Measurements from ENCODE around the gene SLC12A5. TPM values are rescaled to one million over a fixed set of nuclear protein-coding genes. Genes with fewer than 3 reads are reported as not detected.

Gene SLC12A5
- total RNA-seq, 1 donor from 2014 or later, result 10.4 TPM

DNA sequence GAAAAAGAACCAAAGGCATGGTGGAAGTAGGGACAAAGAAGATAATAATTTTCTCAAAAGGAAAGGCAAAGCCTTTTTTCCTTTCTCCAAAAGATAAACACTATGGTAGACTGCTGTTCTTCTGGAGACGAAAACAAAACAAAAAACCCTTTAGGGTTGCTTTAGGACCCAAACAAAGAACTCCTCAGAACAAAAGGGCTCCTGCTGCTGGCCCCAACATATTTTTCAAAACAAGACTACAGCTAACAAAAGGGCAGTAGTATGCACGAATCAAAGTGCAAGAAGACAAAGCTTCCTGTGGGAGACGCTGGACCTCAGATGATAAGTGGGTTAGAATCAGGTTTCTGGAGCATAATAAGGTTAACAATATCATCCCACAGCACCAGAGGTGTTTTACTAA is 45.0 kb downstream of the SLC12A5 start:
- Mint-ChIP-seq H3K36me3 (ENCODE audit: unreplicated experiment) (peaks cover 6% of the 10 kb centered on the region), H3K4me1 (ENCODE audit: low read depth, unreplicated experiment) (peaks cover 10% of the 10 kb centered on the region), H3K9me3 (ENCODE audit: unreplicated experiment) (no peaks in the 10 kb centered on the region), H3K27me3 (ENCODE audit: unreplicated experiment) (no peaks in the 10 kb centered on the region), H3K4me3 (ENCODE audit: unreplicated experiment) (no peak overlapping the region), H3K27ac (ENCODE audit: unreplicated experiment) (no peak overlapping the region)
- DNase-seq, result no peak
- TF ChIP-seq CTCF (IDR thresholded peaks at IDR 0.05; ENCODE audit: partially characterized antibody, unreplicated experiment), result no peak

DNA sequence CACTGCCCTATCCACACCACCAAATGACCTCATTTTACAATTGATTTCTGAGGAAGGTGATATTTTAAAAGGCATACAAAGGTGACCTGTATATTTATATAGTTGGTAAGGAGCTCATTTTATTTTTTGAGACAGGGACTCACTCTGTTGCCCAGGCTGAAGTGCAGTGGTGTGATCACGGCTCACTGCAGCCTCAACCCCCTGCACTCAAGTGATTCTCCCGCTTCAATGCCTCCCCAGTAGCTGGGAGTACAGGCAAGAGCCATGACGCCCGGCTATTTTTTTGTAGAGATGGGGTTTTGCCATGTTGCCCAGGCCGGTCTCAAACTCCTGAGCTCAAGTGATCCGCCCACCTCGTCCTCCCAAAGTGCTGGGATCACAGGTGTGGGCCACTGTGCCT is 47.8 kb downstream of the SLC12A5 start:
- Mint-ChIP-seq H3K4me3 (ENCODE audit: unreplicated experiment) (no peak overlapping the region), H3K27ac (ENCODE audit: unreplicated experiment) (no peak overlapping the region), H3K27me3 (ENCODE audit: unreplicated experiment) (no peaks in the 10 kb centered on the region), H3K9me3 (ENCODE audit: unreplicated experiment) (no peaks in the 10 kb centered on the region), H3K36me3 (ENCODE audit: unreplicated experiment) (peaks cover 6% of the 10 kb centered on the region), H3K4me1 (ENCODE audit: low read depth, unreplicated experiment) (peaks cover 16% of the 10 kb centered on the region)
- no peak for DNase-seq
- TF ChIP-seq CTCF (IDR thresholded peaks at IDR 0.05; ENCODE audit: partially characterized antibody, unreplicated experiment), result no peak

DNA sequence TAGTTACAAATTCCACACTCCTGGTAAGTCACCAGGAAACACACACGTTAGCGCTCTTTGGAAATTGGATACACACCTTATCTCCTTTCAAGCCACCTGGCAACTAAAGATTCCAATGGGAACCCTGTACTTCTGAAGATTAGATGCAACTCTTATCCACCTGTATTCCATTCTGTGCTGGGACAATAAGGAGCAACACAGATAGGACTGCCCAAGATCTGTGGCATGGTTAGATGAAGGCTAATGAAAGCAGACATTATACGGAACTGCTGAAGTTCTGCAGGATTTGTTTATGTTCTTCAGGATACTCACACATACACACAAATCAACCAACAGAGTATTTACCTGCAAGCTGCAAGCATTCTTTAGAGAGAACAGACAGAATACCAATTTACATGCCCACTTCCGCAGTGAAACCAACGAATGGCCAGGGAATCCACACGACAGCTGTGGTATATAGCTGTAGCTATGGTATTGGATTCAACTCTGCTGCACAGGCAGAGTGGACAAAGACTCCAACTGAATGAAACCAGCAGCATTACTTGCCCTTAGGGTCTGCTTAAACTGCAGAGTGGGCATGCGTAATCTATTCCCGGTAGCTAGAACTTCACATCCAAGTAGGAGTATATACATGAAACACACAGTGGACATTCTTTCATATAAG is 48.8 kb downstream of the SLC12A5 start:
- no peak overlapping the region for H3K4me3 Mint-ChIP-seq (ENCODE audit: unreplicated experiment)
- no peaks in the 10 kb centered on the region for H3K27me3 Mint-ChIP-seq (ENCODE audit: unreplicated experiment)
- H3K27ac Mint-ChIP-seq (ENCODE audit: unreplicated experiment), result peak overlapping the region; percentile 13
- peaks cover 6% of the 10 kb centered on the region for H3K36me3 Mint-ChIP-seq (ENCODE audit: unreplicated experiment)
- no peaks in the 10 kb centered on the region for H3K9me3 Mint-ChIP-seq (ENCODE audit: unreplicated experiment)
- TF ChIP-seq CTCF (IDR thresholded peaks at IDR 0.05; ENCODE audit: partially characterized antibody, unreplicated experiment), result no peak
- DNase-seq, result no peak
- peaks cover 17% of the 10 kb centered on the region for H3K4me1 Mint-ChIP-seq (ENCODE audit: low read depth, unreplicated experiment)

DNA sequence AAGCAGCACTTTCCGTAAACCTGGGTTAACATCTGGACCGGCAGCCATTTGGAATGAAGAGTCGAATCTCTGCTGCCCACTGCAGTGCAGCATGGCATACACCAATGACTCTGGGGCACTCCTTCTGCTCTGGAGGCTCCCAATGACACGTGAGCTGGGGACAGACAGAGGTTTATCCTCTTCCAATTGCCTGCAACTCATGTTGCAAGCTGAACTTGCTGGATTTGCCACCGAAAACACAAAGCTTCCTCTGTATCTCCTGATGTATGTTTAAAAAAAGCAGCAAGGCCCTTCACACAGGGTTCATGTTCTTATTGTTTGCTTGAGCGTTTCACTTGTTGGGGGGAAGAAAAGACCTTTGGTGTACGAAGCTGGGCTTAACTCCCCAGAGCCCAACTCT is 49.9 kb downstream of the SLC12A5 start:
- Mint-ChIP-seq H3K27ac (ENCODE audit: unreplicated experiment) (no peak overlapping the region), H3K27me3 (ENCODE audit: unreplicated experiment) (no peaks in the 10 kb centered on the region), H3K9me3 (ENCODE audit: unreplicated experiment) (no peaks in the 10 kb centered on the region), H3K4me1 (ENCODE audit: low read depth, unreplicated experiment) (peaks cover 20% of the 10 kb centered on the region), H3K4me3 (ENCODE audit: unreplicated experiment) (no peak overlapping the region), H3K36me3 (ENCODE audit: unreplicated experiment) (peaks cover 6% of the 10 kb centered on the region)
- no peak for TF ChIP-seq CTCF (IDR thresholded peaks at IDR 0.05; ENCODE audit: partially characterized antibody, unreplicated experiment)
- DNase-seq, result no peak

GRCh38 chr20:46081074-46081473 is 52.1 kb downstream of the SLC12A5 start:
- TF ChIP-seq CTCF (IDR thresholded peaks at IDR 0.05; ENCODE audit: partially characterized antibody, unreplicated experiment), result no peak
- DNase-seq, result no peak
- H3K4me1 Mint-ChIP-seq (ENCODE audit: low read depth, unreplicated experiment), result peaks cover 17% of the 10 kb centered on the region
- H3K36me3 Mint-ChIP-seq (ENCODE audit: unreplicated experiment), result no peaks in the 10 kb centered on the region
- H3K9me3 Mint-ChIP-seq (ENCODE audit: unreplicated experiment), result no peaks in the 10 kb centered on the region
- H3K4me3 Mint-ChIP-seq (ENCODE audit: unreplicated experiment), result no peak overlapping the region
- H3K27ac Mint-ChIP-seq (ENCODE audit: unreplicated experiment), result no peak overlapping the region
- no peaks in the 10 kb centered on the region for H3K27me3 Mint-ChIP-seq (ENCODE audit: unreplicated experiment)
